GM10266 (cell line): ENCODE results near the gene CLRN1.

ENCODE experiments used
- DNase-seq: peaks from one replicate; pipeline ENCODE4 v3.0.0; 2012; ENCODE audit errors: extremely low spot score
- CTCF ChIP-seq: IDR thresholded peaks from 2 replicates; pipeline ENCODE4 v1.5.1; 2012; ENCODE audit warnings: mild to moderate bottlenecking, low read depth; ENCODE audit not compliant: control insufficient read depth, insufficient read depth; ENCODE audit errors: missing control alignments

Gene CLRN1, protein sequence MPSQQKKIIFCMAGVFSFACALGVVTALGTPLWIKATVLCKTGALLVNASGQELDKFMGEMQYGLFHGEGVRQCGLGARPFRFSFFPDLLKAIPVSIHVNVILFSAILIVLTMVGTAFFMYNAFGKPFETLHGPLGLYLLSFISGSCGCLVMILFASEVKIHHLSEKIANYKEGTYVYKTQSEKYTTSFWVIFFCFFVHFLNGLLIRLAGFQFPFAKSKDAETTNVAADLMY

DNA sequence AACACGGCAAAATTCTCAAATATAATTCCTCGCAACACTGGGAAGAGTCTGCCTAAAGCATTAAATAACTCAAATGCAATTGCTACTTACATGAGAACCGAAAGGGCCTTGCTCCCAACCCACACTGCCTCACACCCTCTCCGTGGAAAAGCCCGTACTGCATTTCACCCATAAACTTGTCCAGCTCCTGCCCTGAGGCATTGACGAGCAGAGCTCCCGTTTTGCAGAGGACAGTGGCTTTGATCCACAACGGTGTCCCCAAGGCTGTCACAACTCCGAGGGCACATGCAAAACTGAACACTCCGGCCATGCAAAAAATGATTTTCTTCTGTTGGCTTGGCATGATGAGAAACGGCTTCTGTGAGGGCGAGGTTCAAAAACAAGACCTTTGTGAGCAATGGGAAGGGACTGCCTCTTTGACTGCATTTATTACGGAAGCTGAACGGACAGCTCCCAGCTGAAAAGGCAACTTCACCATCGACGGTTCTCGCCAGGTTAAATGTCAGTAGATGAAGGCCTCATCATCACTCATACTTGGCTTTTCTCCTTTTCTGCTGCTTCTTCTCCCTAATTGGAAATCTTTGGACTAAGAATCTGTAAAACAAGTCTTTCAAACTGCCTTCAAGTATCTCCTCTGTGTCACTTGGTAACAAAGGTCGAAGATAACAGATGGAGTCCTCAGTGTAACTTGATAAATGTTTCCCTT lies at the start of gene CLRN1:
Gene CLRN1, minus strand, starts transcription at position 362 of the 706 bp plus-strand sequence. Its CDS starts 19 bp downstream, at position 343.
- TF ChIP-seq CTCF = no peak
- no peak for DNase-seq

GRCh38 chr3:151016478-151016795 lies 43.9 kb upstream of the CLRN1 start:
- no peak for DNase-seq
- no peak for TF ChIP-seq CTCF

DNA sequence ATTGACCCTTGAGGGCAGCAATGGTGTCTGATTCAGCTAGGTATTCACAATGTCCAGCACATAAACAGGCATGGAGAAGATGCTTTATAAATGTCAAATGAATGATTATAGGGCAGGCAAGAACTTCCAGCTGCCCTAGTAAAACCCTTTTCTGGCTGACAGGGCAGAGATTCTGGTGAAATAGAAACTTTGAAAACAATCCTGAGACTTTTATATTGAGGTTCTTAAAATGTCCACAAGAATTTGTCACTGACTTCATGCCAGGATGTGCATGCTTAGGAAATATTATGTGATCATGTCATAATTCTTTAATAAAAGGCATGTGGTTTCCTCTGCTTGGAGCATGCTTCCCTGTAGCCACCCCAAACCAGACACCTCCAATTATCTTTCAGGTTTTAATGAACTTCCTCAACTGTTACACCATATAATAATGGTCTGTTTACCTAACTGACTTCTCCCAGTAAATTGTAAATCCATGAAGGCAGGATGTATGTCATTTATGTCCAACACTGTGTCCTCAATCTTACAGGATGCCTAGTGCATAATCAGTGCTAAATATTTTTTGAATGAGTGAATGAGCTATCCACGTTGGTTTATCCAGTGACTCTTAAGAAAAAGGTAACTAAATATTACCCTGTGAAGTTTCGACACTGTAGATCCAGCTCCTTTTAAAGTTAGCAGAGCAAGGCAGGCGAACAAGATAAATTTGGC lies 43.4 kb upstream of the CLRN1 start:
- no peak for DNase-seq
- TF ChIP-seq CTCF = no peak

GRCh38 chr3:151015181-151015580 lies 42.7 kb upstream of the CLRN1 start:
- TF ChIP-seq CTCF = no peak
- no peak for DNase-seq

DNA sequence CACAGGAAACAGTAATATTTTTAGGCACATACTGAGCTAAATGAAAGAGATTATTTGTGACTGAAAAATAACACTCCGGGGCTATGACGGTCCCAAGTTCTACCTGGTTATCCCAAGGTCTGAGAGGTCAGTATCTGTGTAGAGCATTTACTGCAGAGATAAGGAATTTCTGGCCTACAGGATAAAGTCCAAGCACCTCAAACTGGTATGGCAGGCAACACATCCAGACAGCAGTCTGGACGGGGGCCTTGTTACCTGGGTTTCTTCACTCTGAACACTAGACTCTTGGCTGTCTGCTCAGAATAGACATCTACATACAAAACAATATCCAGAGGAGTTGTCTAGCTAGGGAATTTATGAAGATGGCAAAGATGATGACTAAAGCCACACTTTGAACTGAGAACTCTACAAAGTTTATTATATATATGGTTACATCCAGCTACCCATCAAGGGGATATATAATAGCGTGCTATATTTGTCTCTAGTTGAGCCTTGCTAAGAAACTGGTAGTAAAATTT lies 42.0 kb upstream of the CLRN1 start:
- no peak for DNase-seq
- TF ChIP-seq CTCF = no peak

GRCh38 chr3:151012753-151013152 lies 40.2 kb upstream of the CLRN1 start:
- DNase-seq = no peak
- TF ChIP-seq CTCF = no peak

DNA sequence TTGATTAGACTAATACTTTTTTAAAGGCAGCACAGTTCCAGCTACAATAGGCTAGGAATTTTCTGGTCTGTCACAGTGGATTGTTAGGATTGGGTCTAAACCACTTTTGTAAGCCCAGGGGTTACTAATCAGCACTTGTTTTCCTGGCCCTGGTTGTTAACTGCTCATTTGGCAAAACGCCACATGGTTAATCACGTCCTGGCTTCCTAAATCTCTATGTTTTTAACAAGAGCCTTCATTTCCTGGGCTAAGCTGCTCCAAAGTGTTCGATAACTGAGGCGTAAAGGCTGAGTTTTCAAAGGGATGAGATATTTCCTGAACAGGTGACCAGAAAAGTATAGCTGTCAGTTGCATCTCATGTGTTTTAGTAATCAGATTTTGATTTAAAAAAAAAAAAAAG lies 38.9 kb upstream of the CLRN1 start:
- TF ChIP-seq CTCF = no peak

More for the DNA sequence above, 38.9 kb upstream of the CLRN1 start:
- no peak for DNase-seq
